HEK293T (cell line): ENCODE results near the gene CPED1.
"Not testable (repeated sequence)": the region's sequence is repeated elsewhere in the genome, so short reads cannot be mapped to it uniquely, and the experiment has no call there.

Source experiments
- CTCF ChIA-PET: fragments of 350-600 bp; formaldehyde crosslinking; extraction: SDS; loops from one replicate; lab custom pipeline; 2021; ENCODE audit warnings: antibody characterized with exemption, inconsistent platforms; lab: Yijun Ruan, JAX
- POLR2A ChIA-PET: fragments of 350-600 bp; formaldehyde crosslinking; extraction: SDS; loops from one replicate; lab custom pipeline; 2020; ENCODE audit warnings: antibody characterized with exemption, inconsistent platforms; lab: Yijun Ruan, JAX
- DNase-seq: peaks from one replicate; pipeline ENCODE4 v3.0.0; 2012; ENCODE audit warnings: mixed read lengths; ENCODE audit errors: extremely low spot score
- ARNT ChIP-seq: fragments of 450-650 bp; IDR thresholded peaks from 2 replicates; pipeline ENCODE4 v1.6.1; 2017; ENCODE audit warnings: mild to moderate bottlenecking
- BHLHE40 ChIP-seq: fragments of 450-650 bp; IDR thresholded peaks from 2 replicates; pipeline ENCODE4 v1.6.1; 2016; ENCODE audit warnings: mild to moderate bottlenecking, moderate library complexity, borderline replicate concordance
- CTBP1 ChIP-seq: fragments of 450-650 bp; IDR thresholded peaks from 2 replicates; pipeline ENCODE4 v1.6.1; 2016; ENCODE audit warnings: borderline replicate concordance
- ELF4 ChIP-seq: fragments of 450-650 bp; IDR thresholded peaks from 2 replicates; pipeline ENCODE4 v1.6.1; 2017; ENCODE audit warnings: antibody characterized with exemption
- FOXA1 ChIP-seq: fragments of 450-650 bp; IDR thresholded peaks from 2 replicates; pipeline ENCODE4 v1.6.1; 2016; ENCODE audit warnings: mild to moderate bottlenecking
- FOXK2 ChIP-seq: fragments of 450-650 bp; IDR thresholded peaks from 2 replicates; pipeline ENCODE4 v1.6.1; 2016; ENCODE audit warnings: mild to moderate bottlenecking
- FOXM1 ChIP-seq: fragments of 450-650 bp; IDR thresholded peaks from 2 replicates; pipeline ENCODE4 v1.6.1; 2017; ENCODE audit warnings: mild to moderate bottlenecking, borderline replicate concordance
- HDGF ChIP-seq: fragments of 450-650 bp; IDR thresholded peaks from 2 replicates; pipeline ENCODE4 v1.6.1; 2017; ENCODE audit warnings: antibody characterized with exemption, borderline replicate concordance
- L3MBTL2 ChIP-seq: fragments of 450-650 bp; conservative IDR thresholded peaks from 2 replicates; pipeline ENCODE4 v1.6.1; 2016; ENCODE audit warnings: mild to moderate bottlenecking
- LEF1 ChIP-seq: fragments of 450-650 bp; IDR thresholded peaks from 2 replicates; pipeline ENCODE4 v1.6.1; 2017; ENCODE audit warnings: mild to moderate bottlenecking, borderline replicate concordance
- NFRKB ChIP-seq: fragments of 450-650 bp; IDR thresholded peaks from 2 replicates; pipeline ENCODE4 v1.6.1; 2016; ENCODE audit warnings: mild to moderate bottlenecking, moderate library complexity
- SP1 ChIP-seq: fragments of 450-650 bp; IDR thresholded peaks from 2 replicates; pipeline ENCODE4 v1.6.1; 2017
- SUZ12 ChIP-seq: fragments of 450-650 bp; IDR thresholded peaks from 2 replicates; pipeline ENCODE4 v1.6.1; 2016; ENCODE audit warnings: mild to moderate bottlenecking
- TARDBP ChIP-seq: fragments of 450-650 bp; IDR thresholded peaks from 2 replicates; pipeline ENCODE4 v1.6.1; 2016
- ZNF384 ChIP-seq: fragments of 450-650 bp; IDR thresholded peaks from 2 replicates; pipeline ENCODE4 v1.6.1; 2016
- TF ChIP-seq, protein P1 (sequence below): fragments of 450-650 bp; IDR thresholded peaks from 2 replicates; pipeline ENCODE4 v1.6.1; 2016

CPED1 gene

DNA sequence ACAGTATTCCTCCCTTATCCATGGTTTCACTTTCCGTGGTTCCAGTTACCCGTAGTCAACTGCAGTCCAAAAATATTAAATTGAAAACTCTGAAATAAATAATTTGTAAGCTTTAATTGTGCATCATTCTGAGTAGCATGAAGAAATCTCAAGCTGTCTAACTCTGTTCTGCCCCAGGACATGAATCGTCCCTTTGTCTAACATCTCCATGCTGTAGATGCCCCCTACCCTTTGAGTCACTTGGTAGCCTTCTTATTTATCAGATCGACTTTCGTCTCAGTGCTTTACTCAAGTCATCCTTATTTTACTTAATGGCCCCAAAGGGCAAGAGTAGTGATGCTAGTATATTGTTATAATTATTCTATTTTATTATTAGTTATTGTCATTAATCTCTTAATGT is 41.8 kb downstream of the CPED1 start:
- DNase-seq, result no peak
- TF ChIP-seq FOXA1 (no peak), ZNF384 (no peak), L3MBTL2 (no peak), CTBP1 (no peak), TARDBP (no peak), FOXM1 (no peak), SUZ12 (no peak), LEF1 (no peak), NFRKB (no peak), BHLHE40 (no peak), SP1 (no peak)
- TF ChIP-seq, protein P1, sequence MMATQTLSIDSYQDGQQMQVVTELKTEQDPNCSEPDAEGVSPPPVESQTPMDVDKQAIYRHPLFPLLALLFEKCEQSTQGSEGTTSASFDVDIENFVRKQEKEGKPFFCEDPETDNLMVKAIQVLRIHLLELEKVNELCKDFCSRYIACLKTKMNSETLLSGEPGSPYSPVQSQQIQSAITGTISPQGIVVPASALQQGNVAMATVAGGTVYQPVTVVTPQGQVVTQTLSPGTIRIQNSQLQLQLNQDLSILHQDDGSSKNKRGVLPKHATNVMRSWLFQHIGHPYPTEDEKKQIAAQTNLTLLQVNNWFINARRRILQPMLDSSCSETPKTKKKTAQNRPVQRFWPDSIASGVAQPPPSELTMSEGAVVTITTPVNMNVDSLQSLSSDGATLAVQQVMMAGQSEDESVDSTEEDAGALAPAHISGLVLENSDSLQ, result no peak
- CTCF ChIA-PET, result no interaction called here
- POLR2A ChIA-PET, result no interaction called here

DNA sequence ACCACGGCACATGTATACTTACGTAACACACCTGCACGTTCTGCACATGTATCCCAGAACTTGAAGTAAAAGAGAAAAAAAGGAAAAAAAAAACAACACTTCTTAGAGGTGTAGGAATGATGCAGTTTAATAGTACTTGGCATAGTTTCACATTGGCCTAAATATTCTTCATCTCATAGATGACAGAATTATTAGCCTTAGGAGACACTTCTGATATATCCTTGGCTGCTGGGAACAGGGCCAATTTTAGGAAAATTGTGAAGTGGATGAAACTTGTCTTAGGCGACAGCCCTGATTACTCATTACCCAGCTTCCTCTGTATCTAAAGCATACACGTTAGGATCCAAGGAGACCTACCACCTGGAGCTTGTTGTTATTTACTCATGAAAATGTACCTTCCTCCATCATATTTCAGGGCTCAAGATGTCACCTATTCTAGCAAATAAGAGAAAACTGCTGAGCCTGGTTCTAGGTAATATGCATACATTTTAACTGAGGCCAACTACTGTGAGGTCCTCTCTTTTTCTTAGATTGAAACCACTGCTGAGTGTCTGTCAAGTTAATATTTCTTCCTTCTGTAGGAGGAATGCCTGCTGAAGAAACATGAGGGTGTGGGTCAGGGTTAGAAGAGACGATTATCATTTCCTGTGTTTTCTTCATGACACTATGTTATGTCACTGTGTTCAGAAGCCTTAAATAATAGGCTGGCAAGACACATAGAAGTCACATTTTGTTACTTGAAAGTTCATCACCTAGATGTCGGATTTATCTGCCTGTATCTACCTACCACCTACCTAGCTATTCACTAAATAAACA is 44.3 kb downstream of the CPED1 start:
- DNase-seq, result no peak
- POLR2A ChIA-PET, result no interaction called here
- no peak for TF ChIP-seq TARDBP
- no peak for TF ChIP-seq SP1
- TF ChIP-seq, protein P1, result no peak
- no peak for TF ChIP-seq L3MBTL2
- no peak for TF ChIP-seq CTBP1
- no peak for TF ChIP-seq FOXM1
- TF ChIP-seq ZNF384, result no peak
- TF ChIP-seq BHLHE40, result no peak
- TF ChIP-seq FOXK2, result no peak
- no peak for TF ChIP-seq HDGF
- no peak for TF ChIP-seq FOXA1
- TF ChIP-seq ARNT, result no peak
- TF ChIP-seq SUZ12, result no peak
- TF ChIP-seq NFRKB, result no peak
- no peak for TF ChIP-seq LEF1
- CTCF ChIA-PET, result no interaction called here

DNA sequence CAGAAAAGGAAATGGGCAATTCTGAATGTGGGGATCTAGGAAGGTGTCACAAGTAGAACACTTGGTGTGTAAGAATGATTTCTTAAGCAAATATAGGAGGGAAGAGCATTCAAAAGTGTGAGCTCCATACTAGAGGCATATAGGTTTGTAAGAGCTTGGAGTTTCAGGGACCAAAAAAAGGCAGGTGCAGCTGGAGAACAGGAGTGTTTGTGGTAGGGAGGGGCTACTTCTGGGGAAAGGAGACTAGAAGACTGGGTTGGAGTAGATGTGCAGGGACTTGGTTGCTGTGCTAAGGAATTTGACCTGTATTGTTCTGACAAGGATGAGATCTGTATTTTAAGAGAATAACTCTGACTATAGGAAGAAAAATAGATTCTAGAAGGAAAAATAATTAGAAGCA is 46.4 kb downstream of the CPED1 start:
- CTCF ChIA-PET, result no interaction called here
- POLR2A ChIA-PET, result no interaction called here
- TF ChIP-seq NFRKB (no peak), SP1 (no peak), HDGF (no peak), FOXA1 (no peak), BHLHE40 (no peak), ZNF384 (no peak), FOXK2 (no peak), L3MBTL2 (no peak), CTBP1 (no peak), ARNT (no peak), LEF1 (no peak), FOXM1 (no peak)
- TF ChIP-seq, protein P1, result no peak
- DNase-seq, result no peak

DNA sequence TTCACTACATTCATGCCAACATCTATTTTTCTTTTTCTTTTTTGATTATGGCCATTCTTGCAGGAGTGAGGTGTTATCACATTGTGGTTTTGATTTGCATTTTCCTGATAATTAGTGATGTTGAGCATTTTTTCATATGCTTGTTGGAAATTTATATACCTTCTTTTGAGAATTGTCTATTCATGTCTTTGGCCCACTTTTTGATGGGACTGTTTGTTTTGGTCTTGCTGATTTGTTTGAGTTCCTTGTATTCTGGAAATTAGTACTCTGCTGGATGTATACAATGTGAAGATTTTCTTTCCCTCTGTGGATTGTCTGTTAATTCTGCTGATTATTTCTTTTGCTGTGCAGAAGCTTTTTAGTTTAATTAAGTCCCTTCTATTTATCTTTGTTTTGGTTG is 48.3 kb downstream of the CPED1 start:
- POLR2A ChIA-PET, CTCF ChIA-PET, DNase-seq: not testable (repeated sequence)

DNA sequence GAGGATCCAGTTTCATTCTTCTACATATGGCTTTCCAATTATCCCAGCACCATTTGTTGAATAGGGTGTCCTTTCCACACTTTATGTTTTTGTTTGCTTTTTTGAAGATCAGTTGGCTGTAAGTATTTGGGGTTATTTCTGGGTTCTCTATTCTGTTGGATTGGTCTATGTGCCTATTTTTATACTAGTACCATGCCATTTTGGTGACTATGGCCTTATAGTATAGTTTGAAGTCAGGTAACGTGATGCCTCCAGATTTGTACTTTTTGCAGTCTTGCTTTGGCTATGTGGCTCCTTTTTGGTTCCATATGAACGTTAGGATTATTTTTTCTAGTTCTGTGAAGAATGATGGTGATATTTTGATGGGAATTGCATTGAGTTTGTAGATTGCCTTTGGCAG is 48.8 kb downstream of the CPED1 start:
- DNase-seq, CTCF ChIA-PET, POLR2A ChIA-PET: not testable (repeated sequence)

DNA sequence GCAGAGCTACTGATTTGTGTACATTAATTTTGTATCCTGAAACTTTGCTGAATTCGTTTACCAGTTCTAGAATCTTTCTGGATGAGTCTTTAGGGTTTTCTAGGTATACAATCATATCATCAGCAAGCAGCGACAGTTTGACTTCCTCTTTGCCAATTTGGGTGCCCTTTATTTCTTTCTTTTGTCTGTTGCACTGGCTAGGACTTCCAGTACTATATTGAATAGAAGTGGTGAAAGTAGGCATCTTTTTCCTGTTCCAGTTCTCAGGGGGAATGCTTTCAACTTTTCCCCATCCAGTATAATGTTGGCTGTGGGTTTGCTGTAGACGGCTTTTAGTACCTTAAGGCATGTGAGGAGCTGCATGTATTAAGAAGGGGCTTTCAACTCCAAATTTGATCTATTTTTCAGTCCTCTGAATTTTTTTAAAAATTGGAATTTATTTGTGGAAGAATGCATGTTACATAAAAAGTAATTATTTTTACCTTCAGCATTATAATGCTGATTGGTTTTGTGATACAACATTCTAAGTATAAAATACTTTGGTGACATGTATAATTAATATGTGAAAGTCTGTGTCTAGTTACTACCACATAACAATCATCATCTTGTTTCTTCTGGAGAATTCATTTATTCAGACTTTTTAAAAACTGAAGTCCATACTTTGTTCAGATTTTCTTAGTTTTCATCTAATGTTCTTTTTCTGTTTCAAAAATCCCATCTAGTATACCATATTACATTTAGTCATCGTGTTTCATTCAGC is 49.6 kb downstream of the CPED1 start:
- TF ChIP-seq FOXK2, result no peak
- TF ChIP-seq HDGF, result no peak
- no peak for TF ChIP-seq SP1
- TF ChIP-seq, protein P1, result no peak
- TF ChIP-seq ELF4, result no peak
- TF ChIP-seq BHLHE40, result no peak
- TF ChIP-seq SUZ12, result no peak
- no peak for TF ChIP-seq TARDBP
- no peak for TF ChIP-seq NFRKB
- no peak for TF ChIP-seq FOXM1
- no peak for TF ChIP-seq L3MBTL2
- no peak for TF ChIP-seq CTBP1
- TF ChIP-seq LEF1, result no peak
- TF ChIP-seq FOXA1, result no peak

More for the DNA sequence above, 49.6 kb downstream of the CPED1 start:
- CTCF ChIA-PET, result no interaction called here
- POLR2A ChIA-PET, result no interaction called here
- no peak for DNase-seq
